ENCODE data around the gene KLF11.
"Not testable (repeated sequence)": the region's sequence is repeated elsewhere in the genome, so short reads cannot be mapped to it uniquely, and the experiment has no call there.

Gene KLF11

GRCh38 chr2:10014418-10015190, 28.7 kb upstream of the KLF11 start:
- Histone ChIP-seq H2AFZ (ENCODE audit: low read length) (no peak overlapping the region), H3K4me2 (ENCODE audit: low read depth, low read length, poor library complexity, severe bottlenecking) (no peak overlapping the region), H3K4me3 (ENCODE audit: low read length, poor library complexity, severe bottlenecking) (no peak overlapping the region), H3K9me3 (ENCODE audit: insufficient read depth, low read depth, low read length) (no peaks in the 10 kb centered on the region; the same call in 1 of the 2 replicates), H3K36me3 (ENCODE audit: insufficient read depth, low read length) (no peaks in the 10 kb centered on the region), H3K27me3 (ENCODE audit: insufficient read depth, low read length, poor library complexity, severe bottlenecking) (no peaks in the 10 kb centered on the region), H4K20me1 (ENCODE audit: insufficient read depth, low read length, poor library complexity, severe bottlenecking) (no peaks in the 10 kb centered on the region), H3K9me2 (replicated peaks; ENCODE audit: low read depth, low read length) (no peaks in the 10 kb centered on the region), H3F3A (ENCODE audit: low read depth) (no peaks in the 10 kb centered on the region), H3K9ac (ENCODE audit: low read depth, low read length, poor library complexity, severe bottlenecking) (no peak overlapping the region), H3K79me2 (ENCODE audit: insufficient read depth, low read length) (no peaks in the 10 kb centered on the region), H3K4me1 (ENCODE audit: insufficient read depth, low read length, poor library complexity, severe bottlenecking) (no peaks in the 10 kb centered on the region)
- TF ChIP-seq EZH2phosphoT487 (IDR thresholded peaks at IDR 0.05; ENCODE audit: borderline replicate concordance): no peak
- no peak for TF ChIP-seq CTCF (conservative IDR thresholded peaks at IDR 0.05; ENCODE audit: low read length)

- not testable (repeated sequence) for H3K9me3 ChIP-seq (ENCODE audit: insufficient read depth, low read depth, low read length); H4K20me1 ChIP-seq (ENCODE audit: insufficient read depth, low read length, poor library complexity, severe bottlenecking); H3F3A ChIP-seq (ENCODE audit: low read depth); H3K4me1 ChIP-seq (ENCODE audit: insufficient read depth, low read length, poor library complexity, severe bottlenecking); H3K36me3 ChIP-seq (ENCODE audit: insufficient read depth, low read length); H3K4me2 ChIP-seq (ENCODE audit: low read depth, low read length, poor library complexity, severe bottlenecking); H3K79me2 ChIP-seq (ENCODE audit: insufficient read depth, low read length); H3K9ac ChIP-seq (ENCODE audit: low read depth, low read length, poor library complexity, severe bottlenecking); H3K9me2 ChIP-seq (replicated peaks; ENCODE audit: low read depth, low read length); H3K27me3 ChIP-seq (ENCODE audit: insufficient read depth, low read length, poor library complexity, severe bottlenecking); H3K4me3 ChIP-seq (ENCODE audit: low read length, poor library complexity, severe bottlenecking); H2AFZ ChIP-seq (ENCODE audit: low read length)
These were observed 27.9 kb upstream of the KLF11 start for GRCh38 chr2:10015376-10015989.

- H3F3A ChIP-seq (ENCODE audit: low read depth): no peaks in the 10 kb centered on the region
- no peaks in the 10 kb centered on the region for H3K79me2 ChIP-seq (ENCODE audit: insufficient read depth, low read length)
- H3K4me2 ChIP-seq (ENCODE audit: low read depth, low read length, poor library complexity, severe bottlenecking): no peak overlapping the region
- H3K9ac ChIP-seq (ENCODE audit: low read depth, low read length, poor library complexity, severe bottlenecking): no peak overlapping the region
- no peak overlapping the region for H2AFZ ChIP-seq (ENCODE audit: low read length)
- TF ChIP-seq CTCF (conservative IDR thresholded peaks at IDR 0.05; ENCODE audit: low read length): no peak
- TF ChIP-seq EZH2phosphoT487 (IDR thresholded peaks at IDR 0.05; ENCODE audit: borderline replicate concordance): no peak
- no peaks in the 10 kb centered on the region for H3K27me3 ChIP-seq (ENCODE audit: insufficient read depth, low read length, poor library complexity, severe bottlenecking)
- no peak overlapping the region for H3K4me3 ChIP-seq (ENCODE audit: low read length, poor library complexity, severe bottlenecking)
- H3K9me3 ChIP-seq (ENCODE audit: insufficient read depth, low read depth, low read length): no peaks in the 10 kb centered on the region; the same call in 1 of the 2 replicates
- no peaks in the 10 kb centered on the region for H3K4me1 ChIP-seq (ENCODE audit: insufficient read depth, low read length, poor library complexity, severe bottlenecking)
- no peaks in the 10 kb centered on the region for H3K36me3 ChIP-seq (ENCODE audit: insufficient read depth, low read length)
- H4K20me1 ChIP-seq (ENCODE audit: insufficient read depth, low read length, poor library complexity, severe bottlenecking): no peaks in the 10 kb centered on the region
- H3K9me2 ChIP-seq (replicated peaks; ENCODE audit: low read depth, low read length): no peaks in the 10 kb centered on the region
These were observed 27.1 kb upstream of the KLF11 start for GRCh38 chr2:10016001-10016801.

Data from Loucy (cell line).